ENCODE measurements around the gene CEBPG. TPM values are rescaled to one million over a fixed set of nuclear protein-coding genes. Genes with fewer than 3 reads are reported as not detected.

CEBPG gene
- total and polyA plus RNA-seq, 4 donors: 21.5 to 29.7 (median 24.7) TPM

- peaks cover 0 to 3% (median 0%) of the 10 kb centered on the region in 3 donors for H3K27me3 ChIP-seq (ENCODE audit: control insufficient read depth in 3 of 3, insufficient read depth in 3 of 3, low read length in 2 of 3)
- H3K4me1 ChIP-seq (ENCODE audit: control insufficient read depth in 5 of 5, insufficient read depth in 5 of 5, low read length in 5 of 5): no peaks in the 10 kb centered on the region
- H3K9me3 ChIP-seq (ENCODE audit: control insufficient read depth in 4 of 4, insufficient read depth in 3 of 4, low read length in 3 of 4): no peaks in the 10 kb centered on the region
- no peak overlapping the region for H3K27ac ChIP-seq (ENCODE audit: low read depth in 1 of 2, low read length in 1 of 2)
- ATAC-seq (ENCODE audit: insufficient read depth, low FRiP score) (no peak), DNase-seq (no peak)
- no peak for TF ChIP-seq CTCF (IDR thresholded peaks at IDR 0.05; ENCODE audit: control extremely low read depth, extremely low read depth)
- WGBS, 2 donors: 74 to 81% methylated on average over 8 of the region's 8 CpGs
- no peaks in the 10 kb centered on the region for H3K36me3 ChIP-seq (ENCODE audit: control insufficient read depth in 4 of 4, insufficient read depth in 4 of 4, low read length in 4 of 4)
- H3K4me3 ChIP-seq: no peak overlapping the region
- no peak overlapping the region for H3K9ac ChIP-seq (ENCODE audit: insufficient read depth in 1 of 2, low read length in 2 of 2)
These were observed 34.2 kb upstream of the CEBPG start for GRCh38 chr19:33339016-33339984.

GRCh38 chr19:33340991-33341390 is 32.5 kb upstream of the CEBPG start:
- Histone ChIP-seq H3K36me3 (ENCODE audit: control insufficient read depth in 4 of 4, insufficient read depth in 4 of 4, low read length in 4 of 4) (no peaks in the 10 kb centered on the region), H3K9ac (ENCODE audit: insufficient read depth in 1 of 2, low read length in 2 of 2) (no peak overlapping the region), H3K27ac (ENCODE audit: low read depth in 1 of 2, low read length in 1 of 2) (no peak overlapping the region), H3K4me3 (no peak overlapping the region), H3K9me3 (ENCODE audit: control insufficient read depth in 4 of 4, insufficient read depth in 3 of 4, low read length in 3 of 4) (no peaks in the 10 kb centered on the region), H3K4me1 (ENCODE audit: control insufficient read depth in 5 of 5, insufficient read depth in 5 of 5, low read length in 5 of 5) (no peaks in the 10 kb centered on the region), H3K27me3 (ENCODE audit: control insufficient read depth in 3 of 3, insufficient read depth in 3 of 3, low read length in 2 of 3) (peaks cover 0 to 3% (median 0%) of the 10 kb centered on the region in 3 donors)
- TF ChIP-seq CTCF (IDR thresholded peaks at IDR 0.05; ENCODE audit: control extremely low read depth, extremely low read depth): no peak
- DNase-seq (no peak), ATAC-seq (ENCODE audit: insufficient read depth, low FRiP score) (no peak)
- WGBS, 2 donors: 27 to 50% methylated on average over 2 of the region's 2 CpGs

- no peak for TF ChIP-seq CTCF (IDR thresholded peaks at IDR 0.05; ENCODE audit: control extremely low read depth, extremely low read depth)
- no peak for DNase-seq
- Histone ChIP-seq H3K4me3 (no peak overlapping the region), H3K27me3 (ENCODE audit: control insufficient read depth in 3 of 3, insufficient read depth in 3 of 3, low read length in 2 of 3) (peaks cover 0 to 3% (median 0%) of the 10 kb centered on the region in 3 donors), H3K9me3 (ENCODE audit: control insufficient read depth in 4 of 4, insufficient read depth in 3 of 4, low read length in 3 of 4) (no peaks in the 10 kb centered on the region), H3K27ac (ENCODE audit: low read depth in 1 of 2, low read length in 1 of 2) (no peak overlapping the region), H3K4me1 (ENCODE audit: control insufficient read depth in 5 of 5, insufficient read depth in 5 of 5, low read length in 5 of 5) (no peaks in the 10 kb centered on the region), H3K36me3 (ENCODE audit: control insufficient read depth in 4 of 4, insufficient read depth in 4 of 4, low read length in 4 of 4) (no peaks in the 10 kb centered on the region), H3K9ac (ENCODE audit: insufficient read depth in 1 of 2, low read length in 2 of 2) (no peak overlapping the region)
- no peak for ATAC-seq (ENCODE audit: insufficient read depth, low FRiP score)
- 59 to 77% methylated on average over 2 of the region's 2 CpGs for WGBS, 2 donors
These were observed 30.2 kb upstream of the CEBPG start for GRCh38 chr19:33343301-33343700.
